SKM-1 treated with dmso at 0.1 percent for 144 hours (cell line): ENCODE measurements around the gene CCDC13.

Source experiments
- DNase-seq: peaks from one replicate; lab custom pipeline; 2025; ENCODE audit not compliant: unreplicated experiment; lab: John Stamatoyannopoulos, UW

CCDC13 gene

GRCh38 chr3:42734263-42734860 lies 38.7 kb downstream of the CCDC13 start:
- no peak for DNase-seq

DNA sequence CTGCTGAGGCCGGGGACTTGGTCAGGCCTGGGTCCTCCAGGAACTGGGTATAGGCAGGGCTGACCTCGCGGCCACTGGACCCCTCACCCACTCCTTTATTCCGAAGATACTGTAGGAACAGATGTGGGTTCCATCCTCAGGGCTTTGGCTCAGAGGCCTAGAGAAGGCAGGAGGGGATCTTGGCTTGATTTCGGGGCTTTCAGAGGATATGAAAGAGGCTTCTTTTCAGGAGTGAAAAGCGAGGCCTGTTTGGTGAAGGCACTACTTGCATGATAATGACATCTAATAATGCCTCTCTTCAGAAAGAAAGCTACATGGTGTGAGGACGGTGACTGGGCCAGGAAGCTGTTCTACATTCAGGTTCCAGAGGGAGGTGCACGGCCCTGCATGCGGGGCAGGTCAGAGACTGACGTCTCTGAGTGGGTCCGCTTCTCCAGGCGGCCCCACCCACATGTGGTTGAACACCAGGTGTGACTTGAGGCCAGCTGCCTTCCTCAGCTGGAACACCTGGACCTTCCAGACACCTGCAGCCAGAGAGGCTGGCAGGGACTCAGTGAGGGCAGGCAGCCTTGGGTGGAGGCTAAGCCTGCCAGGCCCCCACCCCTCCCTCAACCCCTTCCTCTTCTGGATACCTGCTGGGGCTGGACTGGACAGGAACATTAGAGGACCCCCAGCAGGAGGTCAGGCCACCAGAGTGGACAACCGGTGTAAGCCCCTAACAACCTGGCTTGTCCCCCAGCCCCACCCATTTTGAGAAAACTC lies 39.4 kb downstream of the CCDC13 start:
- DNase-seq = no peak

- no peak for DNase-seq
Observed at GRCh38 chr3:42732829-42733459, 40.1 kb downstream of the CCDC13 start.

- DNase-seq = no peak
Observed at GRCh38 chr3:42732196-42732828, 40.7 kb downstream of the CCDC13 start.

DNA sequence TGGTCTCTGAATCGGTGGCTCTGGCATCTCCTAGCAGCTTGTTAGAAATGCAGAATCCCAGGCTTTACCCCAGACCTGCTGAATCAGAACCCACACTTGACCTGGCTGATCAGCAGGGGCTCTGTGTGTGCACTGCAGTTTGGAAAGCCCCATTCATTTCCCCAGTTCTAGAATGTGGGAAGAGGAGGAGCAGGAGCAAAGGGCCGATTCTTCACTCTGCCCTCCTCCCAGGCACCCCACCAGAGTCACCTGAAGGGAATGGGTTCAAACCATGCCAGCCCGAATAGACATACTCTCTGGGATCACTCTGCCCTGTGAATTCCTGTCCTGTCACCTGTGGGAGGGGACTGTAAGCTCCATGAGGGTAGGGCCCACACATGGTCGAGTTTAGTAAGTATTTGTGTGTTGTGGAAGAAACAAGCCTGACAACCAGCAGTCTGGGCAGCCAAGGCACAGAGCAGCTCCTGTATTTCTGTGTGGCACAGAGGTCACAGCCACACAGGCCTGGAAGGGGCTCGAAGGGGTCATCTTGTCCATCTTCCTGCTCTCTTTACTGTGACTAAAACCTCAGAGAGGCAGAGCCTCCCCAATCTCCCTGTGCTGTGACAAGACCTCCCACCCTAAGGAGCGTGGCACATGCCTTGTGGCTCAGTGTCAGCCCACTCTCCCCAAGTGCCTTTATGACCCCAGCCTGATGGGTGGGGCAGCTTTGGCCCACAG lies 41.4 kb downstream of the CCDC13 start:
- no peak for DNase-seq

- no peak for DNase-seq
Observed at GRCh38 chr3:42730706-42731420, 42.2 kb downstream of the CCDC13 start.

- DNase-seq = no peak
Observed at GRCh38 chr3:42730294-42730693, 42.8 kb downstream of the CCDC13 start.

- no peak for DNase-seq
Observed at GRCh38 chr3:42729404-42730145, 43.5 kb downstream of the CCDC13 start.

DNA sequence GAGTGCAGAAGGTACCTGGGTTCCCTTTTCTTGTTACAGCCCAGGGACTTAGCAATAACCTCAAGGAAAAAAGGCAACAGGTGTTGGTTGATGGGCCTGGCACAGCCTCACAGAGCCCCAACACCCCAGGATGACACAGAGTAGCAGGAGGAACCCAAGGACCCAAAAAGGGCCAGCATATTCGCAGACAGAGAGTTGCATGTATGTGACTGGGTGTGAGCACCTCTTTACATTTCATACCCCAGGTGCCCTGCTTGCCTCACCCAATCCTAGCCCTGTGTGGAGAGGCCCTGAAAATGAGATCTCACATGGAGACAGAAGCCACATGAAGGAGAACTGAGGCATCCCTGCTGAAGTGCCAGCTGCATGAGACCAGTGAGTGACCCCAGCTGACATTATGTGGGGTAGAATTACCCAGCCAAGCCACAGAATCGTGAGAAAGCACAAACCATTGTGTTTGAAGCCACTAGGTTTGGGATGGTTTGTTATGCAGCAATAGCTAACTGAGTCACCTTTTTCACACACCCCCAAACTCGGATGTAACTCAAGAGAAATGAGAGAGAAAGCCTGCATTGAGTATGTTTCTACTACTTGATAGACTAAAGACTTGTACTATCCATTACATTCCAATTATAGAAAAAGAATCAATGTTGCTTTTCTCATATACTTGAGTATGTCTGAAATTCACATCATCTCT lies 44.2 kb downstream of the CCDC13 start:
- no peak for DNase-seq

GRCh38 chr3:42728056-42728455 lies 45.0 kb downstream of the CCDC13 start:
- no peak for DNase-seq

DNA sequence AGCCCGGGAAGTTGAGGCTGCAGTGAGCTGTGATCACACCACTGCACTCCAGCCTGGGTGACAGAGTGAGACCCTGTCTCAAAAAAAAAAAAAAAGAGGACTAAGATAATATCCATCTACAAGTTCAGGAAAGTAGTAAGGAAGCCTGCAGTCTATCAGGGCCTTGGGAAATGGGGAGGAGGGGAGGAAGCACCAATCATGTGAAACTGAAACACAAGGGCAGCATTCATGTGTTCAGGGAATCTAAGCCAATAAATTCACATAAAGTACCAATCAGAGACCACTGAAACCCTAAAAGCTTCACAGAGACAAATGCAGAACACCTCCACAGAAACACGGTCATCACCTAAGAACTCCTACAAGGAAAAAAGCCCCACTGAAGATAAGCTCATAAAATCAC lies 47.6 kb downstream of the CCDC13 start:
- DNase-seq = no peak

GRCh38 chr3:42723219-42723618 lies 49.8 kb downstream of the CCDC13 start:
- no peak for DNase-seq
